ENCODE data around the gene COX4I2. TPM values are rescaled to one million over a fixed set of nuclear protein-coding genes. Genes with fewer than 3 reads are reported as not detected.
"Not testable (repeated sequence)": the region's sequence is repeated elsewhere in the genome, so short reads cannot be mapped to it uniquely, and the experiment has no call there.

Gene COX4I2
- total and polyA plus RNA-seq, 8 donors: 0.28 to 7.8 (median 0.79) TPM; not detected in 1

- no peaks in the 10 kb centered on the region for H3K27me3 ChIP-seq
- ATAC-seq (no peak), DNase-seq (no peak), FAIRE-seq (no peak)
- H3K4me1 ChIP-seq: peaks cover 49 to 54% (median 52%) of the 10 kb centered on the region in 3 donors
- H3K36me3 ChIP-seq: peaks cover 0 to 5% (median 0%) of the 10 kb centered on the region in 3 donors
- H3K27ac ChIP-seq: peak overlapping the region in 3 of 4 donors; percentile 1 to 66 (median 28)
- H3K9me3 ChIP-seq: no peaks in the 10 kb centered on the region
- intact Hi-C loops (cut with DNase I): loop anchor here in 1 of 3 donors (5.0 kb wide), 1 partner anchor 55 kb away; the partner anchor contains the start of gene BCL2L1
- WGBS, 2 donors: 84 to 93% methylated on average over 15 of the region's 15 CpGs
- H3K4me3 ChIP-seq: no peak overlapping the region
- no peak for TF ChIP-seq CTCF (IDR thresholded peaks at IDR 0.05)
Measured at GRCh38 chr20:31667315-31668285, 29.9 kb downstream of the COX4I2 start.

GRCh38 chr20:31668944-31669343 lies 31.2 kb downstream of the COX4I2 start:
- not testable (repeated sequence) for H3K9me3 ChIP-seq, DNase-seq, ATAC-seq, H3K4me3 ChIP-seq, FAIRE-seq, H3K36me3 ChIP-seq, H3K27me3 ChIP-seq
- WGBS, 2 donors: 94 to 100% methylated on average over 2 of the region's 2 CpGs
- intact Hi-C loops (cut with DNase I): loop anchor here in 1 of 3 donors (5.0 kb wide), 1 partner anchor 53 kb away; the partner anchor contains the start of gene BCL2L1
- Histone ChIP-seq H3K4me1 (peaks cover 47 to 48% (median 48%) of the 10 kb centered on the region in 3 donors), H3K27ac (peak overlapping the region in 2 of 4 donors; percentile 87 to 93)

- Histone ChIP-seq H3K27ac (peak overlapping the region; percentile 82 to 93 (median 88)), H3K4me1 (peaks cover 38 to 43% (median 39%) of the 10 kb centered on the region in 3 donors), H3K36me3 (peaks cover 0 to 5% (median 0%) of the 10 kb centered on the region in 3 donors), H3K27me3 (no peaks in the 10 kb centered on the region), H3K4me3 (no peak overlapping the region), H3K9me3 (no peaks in the 10 kb centered on the region)
- DNase-seq (no peak), ATAC-seq (peak in 3 of 4 donors; percentile 1 to 3 (median 3)), FAIRE-seq (no peak)
- intact Hi-C loops (cut with DNase I): loop anchor here in 1 of 3 donors (5.0 kb wide), 1 partner anchor 52 kb away; the partner anchor contains the start of gene BCL2L1
- TF ChIP-seq CTCF (IDR thresholded peaks at IDR 0.05): no peak
- 32 to 39% methylated on average over 3 of the region's 3 CpGs for WGBS, 2 donors
Measured at GRCh38 chr20:31669876-31670275, 32.2 kb downstream of the COX4I2 start.

- ATAC-seq (peak; percentile 81 to 88 (median 83)), FAIRE-seq (no peak), DNase-seq (peak; percentile 72 to 87 (median 82))
- Histone ChIP-seq H3K36me3 (peaks cover 0 to 5% (median 0%) of the 10 kb centered on the region in 3 donors), H3K27ac (peak overlapping the region; percentile 82 to 93 (median 88)), H3K4me1 (peaks cover 36 to 46% (median 42%) of the 10 kb centered on the region in 3 donors), H3K4me3 (no peak overlapping the region), H3K27me3 (no peaks in the 10 kb centered on the region), H3K9me3 (no peaks in the 10 kb centered on the region)
- intact Hi-C loops (cut with DNase I): no loop called here
- WGBS, 2 donors: 17 to 27% methylated on average over 10 of the region's 10 CpGs
- TF ChIP-seq CTCF (IDR thresholded peaks at IDR 0.05): no peak
Measured at GRCh38 chr20:31670371-31671228, 32.9 kb downstream of the COX4I2 start.

- intact Hi-C loops (cut with DNase I): no loop called here
- H3K4me3 ChIP-seq: no peak overlapping the region
- H3K27ac ChIP-seq: peak overlapping the region; percentile 82 to 93 (median 88)
- H3K9me3 ChIP-seq: no peaks in the 10 kb centered on the region
- DNase-seq (no peak), ATAC-seq (no peak), FAIRE-seq (no peak)
- no peak for TF ChIP-seq CTCF (IDR thresholded peaks at IDR 0.05)
- 98 to 100% methylated on average over 2 of the region's 2 CpGs for WGBS, 2 donors
- H3K27me3 ChIP-seq: no peaks in the 10 kb centered on the region
- peaks cover 36 to 53% (median 47%) of the 10 kb centered on the region in 3 donors for H3K4me1 ChIP-seq
- H3K36me3 ChIP-seq: peaks cover 0 to 5% (median 0%) of the 10 kb centered on the region in 3 donors
Measured at GRCh38 chr20:31671324-31671723, 33.6 kb downstream of the COX4I2 start.
